ENCODE data around the gene PI4K2A. TPM values are rescaled to one million over a fixed set of nuclear protein-coding genes. Genes with fewer than 3 reads are reported as not detected.
A peak's percentile ranks its signal among the peaks of the same experiment; 100 is the strongest.
"Not testable (repeated sequence)": the region's sequence is repeated elsewhere in the genome, so short reads cannot be mapped to it uniquely, and the experiment has no call there.

PI4K2A gene
- total RNA-seq, 5 donors from 2014 or later (not counting 1 experiment from before 2014, with no cell fraction given): 9.0 to 23.1 (median 11.0) TPM

DNA sequence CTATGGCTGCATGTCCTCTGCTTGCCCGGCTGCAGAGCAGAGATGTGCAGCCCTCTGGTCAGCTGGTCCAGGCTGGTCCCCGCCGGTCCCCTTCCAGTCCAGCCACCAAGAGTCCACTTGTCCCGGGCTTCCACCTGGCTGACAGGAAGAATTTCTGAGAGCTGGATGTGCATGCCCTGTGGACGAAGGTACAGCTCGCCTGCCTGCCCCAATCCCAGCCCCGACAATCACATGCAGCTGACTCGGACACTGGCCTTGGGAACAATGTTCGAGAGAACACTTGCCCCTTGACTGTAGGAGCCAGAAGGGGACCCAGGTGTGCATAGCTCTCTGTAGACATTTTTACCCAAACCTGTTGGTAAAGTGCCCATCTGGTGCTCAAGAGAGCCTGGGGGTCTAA is 34.8 kb downstream of the PI4K2A start:
- H3K9me3 ChIP-seq: no peaks in the 10 kb centered on the region
- H3K27me3 Mint-ChIP-seq: no peaks in the 10 kb centered on the region
- peaks cover 13 to 28% of the 10 kb centered on the region in 2 donors for H3K36me3 ChIP-seq (ENCODE audit: control insufficient read depth in 2 of 2, extremely low read depth in 1 of 2, insufficient read depth in 1 of 2, low read length in 1 of 2)
- no peaks in the 10 kb centered on the region for H3K27me3 ChIP-seq (replicated peaks in 1 of 2; ENCODE audit: control insufficient read depth in 2 of 2, extremely low read depth in 1 of 2, insufficient read depth in 2 of 2, low read length in 1 of 2)
- 97% methylated on average over 8 of the region's 9 CpGs for WGBS (ENCODE audit: insufficient coverage)
- ChIA-PET POLR2A (no interaction called here), CTCF (no interaction called here)
- no peak for ATAC-seq (replicated peaks in 1 of 4)
- H3K9me3 Mint-ChIP-seq: no peaks in the 10 kb centered on the region
- H3K4me1 ChIP-seq (ENCODE audit: control insufficient read depth in 1 of 2, extremely low read depth in 1 of 2, insufficient read depth in 2 of 2, low read length in 2 of 2): peaks cover 0 to 4% of the 10 kb centered on the region in 2 experiments
- peaks cover 0 to 2% (median 0%) of the 10 kb centered on the region in 3 donors for H3K4me1 Mint-ChIP-seq
- H3K4me3 Mint-ChIP-seq: no peak overlapping the region
- no peak overlapping the region for H3K27ac Mint-ChIP-seq
- peaks cover 21% of the 10 kb centered on the region for H3K36me3 Mint-ChIP-seq
- DNase-seq: no peak
- H3K27ac ChIP-seq (ENCODE audit: low read length): no peak overlapping the region
- H3K4me3 ChIP-seq (ENCODE audit: control insufficient read depth in 1 of 2, extremely low read depth in 1 of 2, low read length in 1 of 2): no peak overlapping the region

DNA sequence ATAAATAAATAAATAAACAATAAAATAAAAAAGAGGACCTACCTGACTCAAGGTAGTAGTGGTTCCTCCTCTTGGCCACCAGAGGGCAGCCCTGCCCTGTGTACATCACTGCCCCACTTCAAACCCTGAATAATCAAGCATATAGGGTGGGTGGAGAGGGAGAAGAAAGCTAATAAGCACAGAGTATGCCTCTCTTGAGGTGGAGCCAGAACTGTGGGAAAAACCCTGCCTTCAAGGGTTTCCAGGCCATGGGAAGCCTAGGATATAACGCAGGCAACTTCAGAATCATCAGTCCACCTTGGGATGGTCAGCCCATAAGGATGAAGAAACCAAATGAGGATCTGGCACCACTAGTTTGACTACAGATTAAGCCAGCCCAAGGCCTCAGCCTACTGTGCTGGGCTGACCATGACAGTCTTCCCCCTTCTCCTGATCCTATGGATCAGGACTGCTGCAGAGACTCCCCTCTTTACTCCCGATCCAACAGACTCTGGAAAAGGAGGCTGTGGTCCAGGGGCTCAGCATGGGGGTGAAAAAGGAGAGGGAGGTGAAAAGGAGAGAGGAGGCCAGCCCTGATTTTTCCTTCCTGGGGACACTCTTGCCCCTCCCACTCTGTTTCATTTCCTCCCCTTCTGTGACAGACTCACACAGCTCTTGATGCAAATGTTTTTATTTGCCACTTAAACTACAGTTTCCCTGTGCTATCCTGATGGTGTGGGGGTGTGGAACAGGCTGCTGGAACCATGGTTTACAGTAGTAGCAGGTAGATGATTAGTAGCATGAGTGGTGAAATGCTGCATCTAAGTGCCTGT is 36.5 kb downstream of the PI4K2A start:
- H3K9me3 Mint-ChIP-seq: no peaks in the 10 kb centered on the region
- no peaks in the 10 kb centered on the region for H3K27me3 Mint-ChIP-seq
- Histone ChIP-seq H3K27ac (ENCODE audit: low read length) (no peak overlapping the region), H3K4me3 (ENCODE audit: control insufficient read depth in 1 of 2, extremely low read depth in 1 of 2, low read length in 1 of 2) (no peak overlapping the region), H3K9me3 (no peaks in the 10 kb centered on the region), H3K36me3 (ENCODE audit: control insufficient read depth in 2 of 2, extremely low read depth in 1 of 2, insufficient read depth in 1 of 2, low read length in 1 of 2) (peaks cover 13 to 28% of the 10 kb centered on the region in 2 donors), H3K4me1 (ENCODE audit: control insufficient read depth in 1 of 2, extremely low read depth in 1 of 2, insufficient read depth in 2 of 2, low read length in 2 of 2) (peaks cover 0 to 4% of the 10 kb centered on the region in 2 experiments), H3K27me3 (replicated peaks in 1 of 2; ENCODE audit: control insufficient read depth in 2 of 2, extremely low read depth in 1 of 2, insufficient read depth in 2 of 2, low read length in 1 of 2) (no peaks in the 10 kb centered on the region)
- peak in 34 of 35 experiments; percentile 4 to 79 (median 41) for DNase-seq
- H3K4me3 Mint-ChIP-seq: no peak overlapping the region
- WGBS (ENCODE audit: insufficient coverage): 100% methylated on average over 1 of the region's 2 CpGs
- peaks cover 16% of the 10 kb centered on the region for H3K36me3 Mint-ChIP-seq
- peak; percentile 83 to 87 (median 86) for ATAC-seq (replicated peaks in 1 of 4)
- H3K27ac Mint-ChIP-seq: peak overlapping the region in 1 of 2 donors; percentile 71
- POLR2A ChIA-PET: interaction anchor here in 1 of 2 donors (1.2 kb wide), 1 partner anchor 59 kb away, joined by 3 read pairs; no protein-coding TSS in a partner anchor
- H3K4me1 Mint-ChIP-seq: peaks cover 0 to 2% (median 2%) of the 10 kb centered on the region in 3 donors
- CTCF ChIA-PET: interaction anchor here (0.5 to 2.7 kb wide), 19 partner anchors 10 to 364 kb away, joined by 3 to 21 read pairs (median 4); partner anchors contain the start of genes AVPI1 (in 2 of the 2) and ZFYVE27 (in 2 of the 2)

DNA sequence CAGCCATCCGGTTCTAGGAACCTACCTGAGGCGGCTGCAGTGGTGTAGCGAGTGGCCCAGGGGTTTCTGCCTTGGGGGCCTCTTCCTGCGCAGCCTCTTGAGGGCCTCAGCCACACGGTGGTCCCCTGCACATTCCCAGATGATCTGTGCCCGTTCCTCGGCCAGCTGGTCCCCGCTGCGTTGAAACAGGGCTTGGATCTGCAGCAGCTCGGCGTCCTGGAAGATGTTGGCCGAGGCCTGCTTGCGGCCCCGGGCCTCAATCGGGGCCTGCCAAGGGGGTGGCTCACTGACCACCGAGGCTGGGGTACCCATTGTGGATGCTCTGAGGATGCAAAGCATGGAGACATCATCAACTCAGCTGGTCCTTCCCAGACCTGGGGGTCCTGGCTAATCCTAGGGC is 39.1 kb downstream of the PI4K2A start:
- Histone ChIP-seq H3K27ac (ENCODE audit: low read length) (no peak overlapping the region), H3K4me1 (ENCODE audit: control insufficient read depth in 1 of 2, extremely low read depth in 1 of 2, insufficient read depth in 2 of 2, low read length in 2 of 2) (peaks cover 0 to 4% of the 10 kb centered on the region in 2 experiments), H3K4me3 (ENCODE audit: control insufficient read depth in 1 of 2, extremely low read depth in 1 of 2, low read length in 1 of 2) (no peak overlapping the region), H3K27me3 (replicated peaks in 1 of 2; ENCODE audit: control insufficient read depth in 2 of 2, extremely low read depth in 1 of 2, insufficient read depth in 2 of 2, low read length in 1 of 2) (no peaks in the 10 kb centered on the region), H3K9me3 (no peaks in the 10 kb centered on the region), H3K36me3 (ENCODE audit: control insufficient read depth in 2 of 2, extremely low read depth in 1 of 2, insufficient read depth in 1 of 2, low read length in 1 of 2) (peaks cover 4 to 15% of the 10 kb centered on the region in 2 donors)
- ATAC-seq (replicated peaks in 1 of 4) (no peak), DNase-seq (no peak)
- POLR2A ChIA-PET: interaction anchor here (0.6 kb wide), 2 partner anchors 27 to 194 kb away, joined by 3 read pairs; no protein-coding TSS in a partner anchor
- Mint-ChIP-seq H3K27me3 (no peaks in the 10 kb centered on the region), H3K36me3 (peaks cover 4% of the 10 kb centered on the region), H3K4me1 (peaks cover 0 to 7% (median 2%) of the 10 kb centered on the region in 3 donors), H3K27ac (no peak overlapping the region), H3K4me3 (no peak overlapping the region), H3K9me3 (no peaks in the 10 kb centered on the region)
- CTCF ChIA-PET: interaction anchor here (0.6 to 1.4 kb wide), 2 partner anchors 8 to 52 kb away, joined by 3 to 5 read pairs; no protein-coding TSS in a partner anchor
- WGBS (ENCODE audit: insufficient coverage): 92% methylated on average over 16 of the region's 16 CpGs

DNA sequence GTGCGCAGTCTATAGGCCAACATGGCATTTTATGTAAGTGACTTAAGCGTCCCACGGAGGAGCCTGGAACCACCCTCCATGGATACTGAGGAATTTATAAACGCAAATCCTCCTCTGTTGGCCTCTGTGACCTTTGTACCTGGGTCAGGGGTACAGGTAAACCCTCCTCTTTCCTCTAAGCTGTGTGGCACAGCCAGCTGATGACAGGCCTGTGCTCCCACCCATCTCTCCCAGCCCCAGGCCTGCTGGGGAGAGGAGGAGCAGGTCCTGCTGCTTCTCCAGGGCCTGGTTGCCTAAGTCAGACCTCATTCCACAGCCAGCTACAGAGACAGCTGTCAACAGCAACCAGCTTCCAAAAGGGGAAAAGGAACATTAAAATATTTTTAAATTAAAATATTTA is 41.6 kb downstream of the PI4K2A start:
- Histone ChIP-seq H3K36me3 (ENCODE audit: control insufficient read depth in 2 of 2, extremely low read depth in 1 of 2, insufficient read depth in 1 of 2, low read length in 1 of 2) (peaks cover 0 to 2% of the 10 kb centered on the region in 2 donors), H3K27me3 (replicated peaks in 1 of 2; ENCODE audit: control insufficient read depth in 2 of 2, extremely low read depth in 1 of 2, insufficient read depth in 2 of 2, low read length in 1 of 2) (no peaks in the 10 kb centered on the region), H3K27ac (ENCODE audit: low read length) (no peak overlapping the region), H3K4me3 (ENCODE audit: control insufficient read depth in 1 of 2, extremely low read depth in 1 of 2, low read length in 1 of 2) (no peak overlapping the region), H3K4me1 (ENCODE audit: control insufficient read depth in 1 of 2, extremely low read depth in 1 of 2, insufficient read depth in 2 of 2, low read length in 2 of 2) (peaks cover 0 to 17% of the 10 kb centered on the region in 2 experiments), H3K9me3 (no peaks in the 10 kb centered on the region)
- no peak for DNase-seq
- ChIA-PET CTCF (interaction anchor here (0.6 to 1.5 kb wide), 4 partner anchors 13 to 338 kb away, joined by 3 to 7 read pairs (median 3); no protein-coding TSS in a partner anchor), POLR2A (no interaction called here)
- no peak overlapping the region for H3K4me3 Mint-ChIP-seq
- no peaks in the 10 kb centered on the region for H3K27me3 Mint-ChIP-seq
- ATAC-seq (replicated peaks in 1 of 4): no peak
- no peak overlapping the region for H3K27ac Mint-ChIP-seq
- WGBS (ENCODE audit: insufficient coverage): no CpG with 5 or more reads among the region's 4 CpGs
- no peaks in the 10 kb centered on the region for H3K9me3 Mint-ChIP-seq
- no peaks in the 10 kb centered on the region for H3K36me3 Mint-ChIP-seq
- peaks cover 8 to 23% (median 13%) of the 10 kb centered on the region in 3 donors for H3K4me1 Mint-ChIP-seq

DNA sequence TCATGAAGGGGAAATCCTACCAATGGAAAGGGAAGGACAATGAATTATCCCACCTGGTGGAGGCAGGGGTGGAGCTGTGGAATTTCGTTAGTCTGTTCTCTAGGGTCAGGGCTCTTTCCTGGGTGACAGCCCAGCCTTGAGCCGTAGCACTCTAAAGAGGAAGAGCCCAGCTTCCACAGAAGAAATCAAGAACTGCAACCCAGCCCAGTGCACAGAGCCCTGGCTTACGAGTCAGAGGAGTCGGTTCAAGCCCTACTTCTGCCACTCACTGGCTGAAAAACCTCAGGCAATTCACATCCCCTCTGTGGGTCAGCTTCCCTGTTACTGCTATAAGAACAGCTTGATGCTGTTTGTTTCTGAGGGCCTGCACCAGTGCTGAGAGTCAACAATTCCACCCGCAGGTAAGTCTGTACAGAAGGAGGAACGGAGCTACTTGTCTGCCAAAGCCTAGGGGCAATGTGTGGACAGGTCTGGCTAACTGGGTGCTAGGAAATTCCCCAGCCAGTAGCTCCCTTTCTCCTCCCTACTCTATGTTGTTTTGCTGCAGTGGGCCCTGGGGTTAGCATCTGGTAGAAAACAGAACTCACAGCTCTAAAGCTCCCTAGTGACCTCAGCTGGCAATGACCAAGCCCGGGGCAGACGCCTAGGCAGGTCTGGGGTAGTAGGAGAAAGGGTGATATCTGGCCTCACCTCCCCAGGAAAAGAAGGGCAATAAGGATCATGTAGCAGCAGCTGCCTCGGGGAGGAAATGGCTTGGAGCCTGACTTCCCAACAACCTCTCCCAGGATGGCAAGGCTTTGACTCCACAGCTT is 43.3 kb downstream of the PI4K2A start:
- Histone ChIP-seq H3K36me3 (ENCODE audit: control insufficient read depth in 2 of 2, extremely low read depth in 1 of 2, insufficient read depth in 1 of 2, low read length in 1 of 2) (no peaks in the 10 kb centered on the region), H3K27ac (ENCODE audit: low read length) (no peak overlapping the region), H3K9me3 (no peaks in the 10 kb centered on the region), H3K27me3 (replicated peaks in 1 of 2; ENCODE audit: control insufficient read depth in 2 of 2, extremely low read depth in 1 of 2, insufficient read depth in 2 of 2, low read length in 1 of 2) (no peaks in the 10 kb centered on the region), H3K4me3 (ENCODE audit: control insufficient read depth in 1 of 2, extremely low read depth in 1 of 2, low read length in 1 of 2) (no peak overlapping the region), H3K4me1 (ENCODE audit: control insufficient read depth in 1 of 2, extremely low read depth in 1 of 2, insufficient read depth in 2 of 2, low read length in 2 of 2) (peaks cover 0 to 25% of the 10 kb centered on the region in 2 experiments)
- DNase-seq: no peak
- H3K9me3 Mint-ChIP-seq: no peaks in the 10 kb centered on the region
- no peak for ATAC-seq (replicated peaks in 1 of 4)
- ChIA-PET CTCF (interaction anchor here in 1 of 2 donors (0.5 to 1.3 kb wide), 5 partner anchors 15 to 240 kb away, joined by 3 to 6 read pairs (median 3); no protein-coding TSS in a partner anchor), POLR2A (no interaction called here)
- no peaks in the 10 kb centered on the region for H3K36me3 Mint-ChIP-seq
- no peak overlapping the region for H3K27ac Mint-ChIP-seq
- H3K27me3 Mint-ChIP-seq: no peaks in the 10 kb centered on the region
- WGBS (ENCODE audit: insufficient coverage): 100% methylated on average over 1 of the region's 9 CpGs
- peaks cover 18 to 34% (median 22%) of the 10 kb centered on the region in 3 donors for H3K4me1 Mint-ChIP-seq
- no peak overlapping the region for H3K4me3 Mint-ChIP-seq

DNA sequence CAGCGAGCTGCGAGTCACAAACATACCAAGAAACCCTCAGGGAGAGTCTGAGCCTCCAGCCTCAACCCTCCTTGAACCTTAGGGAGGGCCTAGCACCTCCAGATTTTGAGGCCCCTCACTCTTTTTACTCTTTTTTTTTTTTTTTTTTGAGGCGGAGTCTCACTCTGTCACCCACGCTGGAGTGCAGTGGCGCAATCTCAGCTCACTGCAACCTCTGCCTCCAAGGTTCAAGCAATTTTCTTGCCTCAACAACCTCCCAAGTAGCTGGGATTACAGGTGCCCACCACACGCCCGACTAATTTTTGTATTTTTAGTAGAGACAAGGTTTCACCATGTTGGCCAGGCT is 43.9 kb downstream of the PI4K2A start:
- not testable (repeated sequence) for H3K27ac Mint-ChIP-seq; H3K27me3 ChIP-seq (replicated peaks in 1 of 2; ENCODE audit: control insufficient read depth in 2 of 2, extremely low read depth in 1 of 2, insufficient read depth in 2 of 2, low read length in 1 of 2); H3K9me3 Mint-ChIP-seq; ATAC-seq (replicated peaks in 1 of 4); H3K4me3 ChIP-seq (ENCODE audit: control insufficient read depth in 1 of 2, extremely low read depth in 1 of 2, low read length in 1 of 2); H3K36me3 Mint-ChIP-seq; H3K27me3 Mint-ChIP-seq; H3K27ac ChIP-seq (ENCODE audit: low read length); DNase-seq; H3K4me3 Mint-ChIP-seq; H3K36me3 ChIP-seq (ENCODE audit: control insufficient read depth in 2 of 2, extremely low read depth in 1 of 2, insufficient read depth in 1 of 2, low read length in 1 of 2); H3K9me3 ChIP-seq
- CTCF ChIA-PET: interaction anchor here in 1 of 2 donors (0.7 to 1.3 kb wide), 2 partner anchors 23 to 241 kb away, joined by 3 to 6 read pairs; no protein-coding TSS in a partner anchor
- peaks cover 0 to 25% of the 10 kb centered on the region in 2 experiments for H3K4me1 ChIP-seq (ENCODE audit: control insufficient read depth in 1 of 2, extremely low read depth in 1 of 2, insufficient read depth in 2 of 2, low read length in 2 of 2)
- peaks cover 18 to 34% (median 22%) of the 10 kb centered on the region in 3 donors for H3K4me1 Mint-ChIP-seq
- no CpG with 5 or more reads among the region's 7 CpGs for WGBS (ENCODE audit: insufficient coverage)
- POLR2A ChIA-PET: interaction anchor here in 1 of 2 donors (0.6 kb wide), 1 partner anchor 17 kb away, joined by 7 read pairs; no protein-coding TSS in a partner anchor

Data from T-cell (primary cell).